Mesothelial cell of epicardium (in vitro differentiated cells): ENCODE results near the gene SMARCD2. TPM values are rescaled to one million over a fixed set of nuclear protein-coding genes. Genes with fewer than 3 reads are reported as not detected.

Experiments used
- DNase-seq, 2 experiments: peaks; one replicate each; pipeline ENCODE4 v3.0.0; 2021; ENCODE audit warnings: low spot score in 2 of 2; ENCODE audit not compliant: unreplicated experiment in 2 of 2
- H3K27ac Mint-ChIP-seq: 2 replicates; pipeline ENCODE4 v1.8.0; 2021; ENCODE audit warnings: mixed read lengths
- H3K27me3 Mint-ChIP-seq: 2 replicates; pipeline ENCODE4 v1.8.0; 2021; ENCODE audit warnings: low read depth, mixed read lengths
- H3K36me3 Mint-ChIP-seq: 2 replicates; pipeline ENCODE4 v1.8.0; 2021; ENCODE audit warnings: mixed read lengths
- H3K4me1 Mint-ChIP-seq: 2 replicates; pipeline ENCODE4 v1.8.0; 2021; ENCODE audit warnings: mixed read lengths
- H3K4me3 Mint-ChIP-seq: 2 replicates; pipeline ENCODE4 v1.8.0; 2021; ENCODE audit warnings: mild to moderate bottlenecking, moderate library complexity, mixed read lengths
- H3K9me3 Mint-ChIP-seq: 2 replicates; pipeline ENCODE4 v1.8.0; 2021; ENCODE audit warnings: mixed read lengths
- total RNA-seq: library from RNA; stranded (reverse); gene quantifications from 3 replicates; pipeline ENCODE4 v1.2.1, GENCODE V29; 2021
- TF ChIP-seq, protein P1 (sequence below): fragments of 200-600 bp; sonication (generic); IDR thresholded peaks from one replicate; pipeline ENCODE4 v1.5.0; 2021; ENCODE audit warnings: antibody characterized with exemption; ENCODE audit not compliant: unreplicated experiment

SMARCD2 gene
- total RNA-seq, 1 donor from 2014 or later = 72.3 TPM

DNA sequence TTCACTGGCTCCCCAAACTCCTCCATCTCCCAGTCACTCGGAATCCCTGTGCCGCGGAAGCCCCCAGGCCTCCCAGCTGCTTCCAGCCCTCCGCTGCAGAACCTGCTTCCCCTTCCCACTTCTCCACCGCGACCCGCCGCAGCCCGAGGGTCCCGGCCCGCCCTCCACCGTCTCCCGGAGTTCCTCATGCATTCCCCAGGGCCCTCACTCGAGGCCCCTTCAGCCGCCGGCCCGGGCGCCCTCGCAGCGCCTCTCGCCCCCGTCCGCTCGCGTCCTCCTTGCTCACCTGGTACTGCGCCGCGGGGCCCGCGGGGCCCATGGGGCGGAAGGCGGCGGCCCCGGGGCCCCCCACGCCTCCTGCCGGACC lies 329 bp downstream of the SMARCD2 start:
- H3K27me3 Mint-ChIP-seq = peaks cover 2% of the 10 kb centered on the region
- H3K9me3 Mint-ChIP-seq = no peaks in the 10 kb centered on the region
- no peaks in the 10 kb centered on the region for H3K36me3 Mint-ChIP-seq
- H3K4me1 Mint-ChIP-seq = peaks cover 37% of the 10 kb centered on the region
- TF ChIP-seq, protein P1, sequence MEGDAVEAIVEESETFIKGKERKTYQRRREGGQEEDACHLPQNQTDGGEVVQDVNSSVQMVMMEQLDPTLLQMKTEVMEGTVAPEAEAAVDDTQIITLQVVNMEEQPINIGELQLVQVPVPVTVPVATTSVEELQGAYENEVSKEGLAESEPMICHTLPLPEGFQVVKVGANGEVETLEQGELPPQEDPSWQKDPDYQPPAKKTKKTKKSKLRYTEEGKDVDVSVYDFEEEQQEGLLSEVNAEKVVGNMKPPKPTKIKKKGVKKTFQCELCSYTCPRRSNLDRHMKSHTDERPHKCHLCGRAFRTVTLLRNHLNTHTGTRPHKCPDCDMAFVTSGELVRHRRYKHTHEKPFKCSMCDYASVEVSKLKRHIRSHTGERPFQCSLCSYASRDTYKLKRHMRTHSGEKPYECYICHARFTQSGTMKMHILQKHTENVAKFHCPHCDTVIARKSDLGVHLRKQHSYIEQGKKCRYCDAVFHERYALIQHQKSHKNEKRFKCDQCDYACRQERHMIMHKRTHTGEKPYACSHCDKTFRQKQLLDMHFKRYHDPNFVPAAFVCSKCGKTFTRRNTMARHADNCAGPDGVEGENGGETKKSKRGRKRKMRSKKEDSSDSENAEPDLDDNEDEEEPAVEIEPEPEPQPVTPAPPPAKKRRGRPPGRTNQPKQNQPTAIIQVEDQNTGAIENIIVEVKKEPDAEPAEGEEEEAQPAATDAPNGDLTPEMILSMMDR = no peak
- DNase-seq = peak in 1 of 2 experiments; percentile 68
- H3K27ac Mint-ChIP-seq = peak overlapping the region; percentile 95
- peak overlapping the region; percentile 96 for H3K4me3 Mint-ChIP-seq

DNA sequence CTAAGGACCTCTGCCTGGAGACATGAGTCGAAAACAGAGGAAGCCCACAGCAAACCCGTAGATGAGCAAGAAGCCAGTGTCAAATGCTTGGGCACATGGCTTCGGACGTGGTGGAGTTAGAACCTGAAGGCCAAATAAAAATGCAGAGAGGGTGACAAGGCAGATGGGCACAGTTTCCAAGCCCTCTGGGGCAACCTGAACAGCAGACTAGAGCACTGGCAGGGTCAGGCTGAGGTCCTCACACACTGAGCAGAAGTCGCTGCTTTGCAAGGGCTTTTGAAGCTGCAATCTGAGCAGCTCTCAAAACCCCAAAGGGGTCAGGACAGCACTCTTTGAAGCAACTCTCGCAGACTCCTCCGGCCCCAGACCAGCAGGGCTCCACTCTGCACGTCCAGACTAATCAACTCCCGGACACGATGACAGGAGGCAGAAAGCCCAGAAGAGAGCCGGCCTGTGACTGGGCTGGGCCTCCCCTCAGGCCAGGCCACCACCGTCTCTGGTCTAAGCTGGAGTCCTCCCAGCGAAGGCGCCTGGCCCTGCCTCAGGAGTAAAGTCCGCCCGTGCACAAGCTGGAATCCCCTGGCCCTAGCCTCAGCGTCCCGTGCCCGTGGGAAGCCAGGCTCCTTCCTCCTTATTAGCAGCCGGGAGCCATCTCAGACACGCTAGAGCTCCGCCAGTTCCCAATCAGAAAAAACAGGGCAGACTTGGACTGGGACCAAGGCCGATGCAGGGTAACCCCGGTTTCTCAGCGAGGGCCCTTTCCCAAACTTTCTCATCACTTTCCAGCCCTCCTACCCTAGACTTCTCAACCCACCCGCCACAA lies 924 bp downstream of the SMARCD2 start:
- no peaks in the 10 kb centered on the region for H3K9me3 Mint-ChIP-seq
- peak in 1 of 2 experiments; percentile 55 for DNase-seq
- peak overlapping the region; percentile 96 for H3K4me3 Mint-ChIP-seq
- H3K4me1 Mint-ChIP-seq = peaks cover 37% of the 10 kb centered on the region
- peak overlapping the region; percentile 95 for H3K27ac Mint-ChIP-seq
- TF ChIP-seq, protein P1 = no peak
- no peaks in the 10 kb centered on the region for H3K36me3 Mint-ChIP-seq
- H3K27me3 Mint-ChIP-seq = peaks cover 2% of the 10 kb centered on the region

DNA sequence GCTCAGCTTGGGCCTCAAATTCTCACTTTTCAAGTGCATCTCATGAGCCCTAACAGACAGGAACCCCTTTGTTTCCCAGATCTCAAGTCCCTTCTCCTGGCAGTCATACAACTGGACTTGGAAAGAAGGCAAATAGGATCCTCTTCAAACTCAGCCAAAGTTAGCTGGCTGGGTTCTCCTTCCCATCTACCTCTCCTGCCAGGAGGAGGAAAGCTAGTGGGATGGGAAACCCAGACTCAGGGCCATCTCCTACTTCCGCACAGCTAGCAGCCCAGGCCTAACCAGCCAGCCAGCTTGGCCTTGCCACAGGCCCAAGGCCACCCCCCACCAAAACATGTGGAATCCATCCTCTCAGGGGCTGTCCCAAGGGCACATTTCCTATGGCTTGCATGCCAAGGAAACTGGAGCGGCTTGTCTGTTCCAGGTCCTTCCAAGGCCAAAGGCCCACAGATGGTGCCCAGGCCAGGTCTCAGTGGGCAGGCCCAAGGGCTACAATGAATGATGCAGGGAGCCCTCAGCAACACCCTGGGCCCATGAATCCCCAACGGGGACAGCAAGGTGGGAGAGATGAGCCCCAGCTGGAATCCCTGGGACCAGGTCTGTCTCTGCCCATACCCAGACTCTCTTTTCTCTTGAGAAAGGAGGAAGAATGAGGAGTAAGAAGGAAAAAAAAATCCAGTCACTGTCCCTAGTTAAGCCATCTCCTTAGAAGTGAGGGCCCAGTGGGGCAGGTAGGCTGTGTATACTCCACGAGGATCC lies 1.7 kb downstream of the SMARCD2 start:
- no peak for DNase-seq
- H3K27me3 Mint-ChIP-seq = peaks cover 2% of the 10 kb centered on the region

DNA sequence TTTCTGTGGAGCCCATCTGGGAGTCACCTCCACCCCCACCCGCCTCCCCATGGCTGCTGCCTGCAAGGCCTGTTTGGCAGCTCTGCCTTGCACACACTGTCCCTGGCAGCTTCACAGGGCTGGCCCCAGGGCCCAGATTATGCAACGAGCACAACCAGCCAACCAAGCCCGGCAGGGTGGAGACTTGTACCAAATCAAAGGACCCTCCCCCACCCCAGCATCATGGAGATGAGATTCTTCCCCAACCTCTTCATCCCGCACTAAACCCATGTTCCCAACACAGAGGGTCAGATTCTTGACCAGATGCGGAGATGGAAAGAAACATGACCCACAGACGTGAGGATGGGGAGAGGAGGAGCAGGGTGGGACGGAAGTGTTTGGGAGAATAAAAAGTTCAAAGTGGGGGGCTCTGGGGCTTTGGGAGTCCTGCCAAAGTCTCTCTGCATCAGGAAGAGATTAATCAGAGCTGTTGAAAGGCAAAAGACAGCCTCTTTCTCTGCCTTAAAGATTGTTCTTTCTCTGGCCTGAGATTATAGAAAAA lies 3.8 kb downstream of the SMARCD2 start:
- Mint-ChIP-seq H3K4me1 (peaks cover 34% of the 10 kb centered on the region), H3K27ac (peak overlapping the region; percentile 90), H3K9me3 (no peaks in the 10 kb centered on the region), H3K27me3 (no peaks in the 10 kb centered on the region), H3K4me3 (peak overlapping the region; percentile 37), H3K36me3 (peaks cover 4% of the 10 kb centered on the region)
- DNase-seq = no peak
- TF ChIP-seq, protein P1 = no peak

More for the DNA sequence above, 1.7 kb downstream of the SMARCD2 start:
- H3K4me1 Mint-ChIP-seq = peaks cover 37% of the 10 kb centered on the region
- H3K9me3 Mint-ChIP-seq = no peaks in the 10 kb centered on the region
- TF ChIP-seq, protein P1 = no peak
- H3K4me3 Mint-ChIP-seq = peak overlapping the region; percentile 96
- no peaks in the 10 kb centered on the region for H3K36me3 Mint-ChIP-seq
- peak overlapping the region; percentile 95 for H3K27ac Mint-ChIP-seq

DNA sequence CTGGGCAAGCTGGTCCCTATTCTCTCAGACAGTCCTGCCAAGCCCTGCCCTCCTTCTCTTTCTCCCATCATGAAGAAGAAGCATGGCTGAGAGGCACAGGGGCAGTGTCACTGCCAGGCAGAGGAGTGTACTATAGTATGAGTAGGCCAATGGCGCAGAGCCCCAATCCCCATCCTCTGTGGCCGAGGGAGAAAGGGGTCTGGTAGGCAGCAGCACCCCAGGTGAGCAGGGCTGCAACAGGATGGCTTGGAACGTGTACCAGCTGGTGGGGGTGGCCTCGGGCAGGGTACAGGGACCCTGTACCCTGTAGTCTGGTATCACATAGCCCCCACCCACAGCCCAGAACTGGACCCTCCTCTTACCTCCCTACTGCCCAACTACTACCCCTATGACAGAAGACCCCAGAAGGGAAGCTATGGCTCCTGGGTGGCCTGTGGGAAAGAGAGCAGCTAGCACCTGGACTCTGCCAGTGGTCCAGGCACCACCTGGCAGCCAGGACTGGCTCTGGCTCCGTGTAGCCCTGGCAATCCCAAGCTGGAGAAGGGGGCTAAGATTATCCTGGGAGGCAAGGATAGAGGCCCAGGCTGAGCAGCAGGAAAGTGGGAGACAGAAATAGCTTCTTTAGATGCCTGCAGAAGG lies 4.4 kb downstream of the SMARCD2 start:
- Mint-ChIP-seq H3K9me3 (no peaks in the 10 kb centered on the region), H3K4me3 (no peak overlapping the region), H3K27me3 (no peaks in the 10 kb centered on the region), H3K36me3 (peaks cover 4% of the 10 kb centered on the region), H3K4me1 (peaks cover 31% of the 10 kb centered on the region), H3K27ac (peak overlapping the region; percentile 90)
- TF ChIP-seq, protein P1 = no peak
- no peak for DNase-seq
